T-cell (primary cell): ENCODE data around the gene ZNF804B. TPM values are rescaled to one million over a fixed set of nuclear protein-coding genes. Genes with fewer than 3 reads are reported as not detected.

Experiments
- ATAC-seq, 4 experiments: fragments of 200-7000 bp in 3 of 4; fragments of 150-1000 bp in 1 of 4; cut with Tn5 transposase; replicated peaks in 1 of 4; 1 replicate in 3 of 4; 2 replicates in 1 of 4; pipeline ENCODE4 v1.10.0; 2021; ENCODE audit warnings: moderate library complexity in 3 of 4, mild to moderate bottlenecking in 2 of 4, moderate number of reproducible peaks in 1 of 4
- CTCF ChIA-PET, 2 donors: fragments of 300-600 bp; sonication (Branson Sonifier 250); formaldehyde crosslinking; loops; one replicate each; lab custom pipeline; 2022; ENCODE audit warnings: antibody characterized with exemption in 2 of 2; lab: Charles Lee
- POLR2A ChIA-PET, 2 donors: fragments of 300-600 bp; sonication (Branson Sonifier 250); formaldehyde crosslinking; loops; one replicate each; lab custom pipeline; 2022; ENCODE audit warnings: antibody characterized with exemption in 2 of 2; lab: Charles Lee
- DNase-seq, 35 experiments: peaks; one replicate each; pipeline versions ENCODE4 v3.0.0 to v3.0.0-alpha.2; 2013 to 2023
- H3K27ac ChIP-seq: one replicate; pipeline ENCODE4 v1.5.1; 2013; ENCODE audit warnings: low read length
- H3K27me3 ChIP-seq, 2 experiments: replicated peaks in 1 of 2; 1 replicate in 1 of 2; 2 replicates in 1 of 2; pipeline versions ENCODE4 v1.6.1 to v1.7.0; 2013; ENCODE audit warnings: low read length in 1 of 2, mixed read lengths in 1 of 2; ENCODE audit not compliant: control insufficient read depth in 2 of 2, insufficient read depth in 2 of 2; ENCODE audit errors: extremely low read depth in 1 of 2
- H3K36me3 ChIP-seq, 2 donors: 1 replicate in 1 of 2; 2 replicates in 1 of 2; pipeline versions ENCODE4 v1.6.1 to v1.7.0; 2013; ENCODE audit warnings: low read length in 1 of 2; ENCODE audit not compliant: control insufficient read depth in 2 of 2, insufficient read depth in 1 of 2; ENCODE audit errors: extremely low read depth in 1 of 2
- H3K4me1 ChIP-seq, 2 experiments: 1 replicate in 1 of 2; 2 replicates in 1 of 2; pipeline versions ENCODE4 v1.6.1 to v1.7.0; 2013; ENCODE audit warnings: low read length in 2 of 2, mixed read lengths in 1 of 2; ENCODE audit not compliant: insufficient read depth in 2 of 2, control insufficient read depth in 1 of 2; ENCODE audit errors: extremely low read depth in 1 of 2
- H3K4me3 ChIP-seq, 2 donors: 1 replicate in 1 of 2; 2 replicates in 1 of 2; pipeline versions ENCODE4 v1.5.1 to v1.7.0; 2013; ENCODE audit warnings: mild to moderate bottlenecking in 2 of 2, low read length in 1 of 2, moderate library complexity in 1 of 2; ENCODE audit not compliant: control insufficient read depth in 1 of 2; ENCODE audit errors: extremely low read depth in 1 of 2
- H3K9me3 ChIP-seq: 2 replicates; pipeline ENCODE4 v1.7.0; 2013
- H3K27ac Mint-ChIP-seq, 2 donors: one replicate each; pipeline ENCODE4 v1.8.0; 2020 to 2021; ENCODE audit warnings: mild to moderate bottlenecking in 2 of 2, mixed read lengths in 2 of 2
- H3K27me3 Mint-ChIP-seq, 2 donors: one replicate each; pipeline ENCODE4 v1.8.0; 2021 to 2022; ENCODE audit warnings: mixed read lengths in 2 of 2
- H3K36me3 Mint-ChIP-seq: one replicate; pipeline ENCODE4 v1.8.0; 2021; ENCODE audit warnings: mixed read lengths
- H3K4me1 Mint-ChIP-seq, 3 donors: one replicate each; pipeline ENCODE4 v1.8.0; 2020 to 2022; ENCODE audit warnings: mixed read lengths in 3 of 3, mild to moderate bottlenecking in 1 of 3
- H3K4me3 Mint-ChIP-seq, 3 donors: one replicate each; pipeline ENCODE4 v1.8.0; 2020 to 2022; ENCODE audit warnings: mild to moderate bottlenecking in 3 of 3, mixed read lengths in 3 of 3, moderate library complexity in 3 of 3
- H3K9me3 Mint-ChIP-seq, 3 donors: one replicate each; pipeline ENCODE4 v1.8.0; 2020 to 2022; ENCODE audit warnings: mixed read lengths in 3 of 3
- WGBS: methylation state at CpG from one replicate; pipeline ENCODE4 v1.1.5; 2013; ENCODE audit warnings: missing lambda C conversion rate; ENCODE audit not compliant: insufficient coverage; 5-methylcytosine and 5-hydroxymethylcytosine counted together
- total RNA-seq, 35 experiments: library from RNA in 6 of 35; stranded (reverse) in 6 of 35; fragments of 120-200 nt in 1 of 35; gene quantifications; one replicate each; pipeline versions ENCODE4 v1.2.1 to v1.2.4 and lab custom pipeline; 2013 to 2026

Gene ZNF804B
- total RNA-seq, 5 donors from 2014 or later (not counting 1 experiment from before 2014, with no cell fraction given): not detected

DNA sequence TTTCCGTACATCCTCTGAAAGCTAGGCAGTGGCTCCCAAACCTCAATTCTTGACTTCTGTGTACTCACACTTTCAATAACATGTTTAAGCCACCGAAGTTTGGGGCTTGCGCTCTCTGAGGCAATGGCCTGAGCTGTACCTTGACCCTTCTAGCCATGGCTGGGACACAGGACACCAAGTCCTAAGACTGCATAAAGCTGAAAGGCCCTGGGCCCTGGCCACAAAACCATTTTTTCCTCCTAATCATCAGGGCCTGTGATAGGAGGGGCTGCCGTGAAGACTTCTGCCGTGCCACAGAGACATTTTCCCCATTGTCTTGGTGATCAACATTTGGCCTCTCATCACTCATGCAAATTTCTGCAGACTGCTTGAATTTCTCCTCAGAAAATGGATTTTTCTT, 252.5 kb downstream of the ZNF804B start:
- no peaks in the 10 kb centered on the region for H3K9me3 ChIP-seq
- Mint-ChIP-seq H3K36me3 (no peaks in the 10 kb centered on the region), H3K27ac (no peak overlapping the region), H3K4me3 (no peak overlapping the region), H3K27me3 (no peaks in the 10 kb centered on the region), H3K9me3 (peaks cover 0 to 13% (median 6%) of the 10 kb centered on the region in 3 donors), H3K4me1 (no peaks in the 10 kb centered on the region)
- ATAC-seq: no peak
- POLR2A ChIA-PET: no interaction called here
- no peaks in the 10 kb centered on the region for H3K27me3 ChIP-seq
- no peak for DNase-seq
- no peaks in the 10 kb centered on the region for H3K4me1 ChIP-seq
- 83% methylated on average over 5 of the region's 5 CpGs for WGBS
- CTCF ChIA-PET: no interaction called here
- H3K4me3 ChIP-seq: no peak overlapping the region
- H3K36me3 ChIP-seq: no peaks in the 10 kb centered on the region
- no peak overlapping the region for H3K27ac ChIP-seq

GRCh38 chr7:89017695-89018094, 258.2 kb downstream of the ZNF804B start:
- H3K27ac Mint-ChIP-seq: no peak overlapping the region
- CTCF ChIA-PET: no interaction called here
- no CpG with 5 or more reads among the region's 3 CpGs for WGBS
- no peaks in the 10 kb centered on the region for H3K27me3 Mint-ChIP-seq
- Histone ChIP-seq H3K36me3 (no peaks in the 10 kb centered on the region), H3K4me3 (no peak overlapping the region), H3K27ac (no peak overlapping the region), H3K9me3 (no peaks in the 10 kb centered on the region), H3K27me3 (no peaks in the 10 kb centered on the region), H3K4me1 (no peaks in the 10 kb centered on the region)
- H3K4me1 Mint-ChIP-seq: no peaks in the 10 kb centered on the region
- H3K36me3 Mint-ChIP-seq: no peaks in the 10 kb centered on the region
- peaks cover 0 to 22% (median 6%) of the 10 kb centered on the region in 3 donors for H3K9me3 Mint-ChIP-seq
- H3K4me3 Mint-ChIP-seq: no peak overlapping the region
- no peak for ATAC-seq
- no peak for DNase-seq
- POLR2A ChIA-PET: no interaction called here

- Histone ChIP-seq H3K36me3 (no peaks in the 10 kb centered on the region), H3K4me1 (no peaks in the 10 kb centered on the region), H3K4me3 (no peak overlapping the region), H3K27me3 (no peaks in the 10 kb centered on the region), H3K27ac (no peak overlapping the region), H3K9me3 (no peaks in the 10 kb centered on the region)
- Mint-ChIP-seq H3K4me1 (no peaks in the 10 kb centered on the region), H3K9me3 (peaks cover 0 to 16% (median 5%) of the 10 kb centered on the region in 3 donors), H3K27me3 (no peaks in the 10 kb centered on the region), H3K4me3 (no peak overlapping the region), H3K36me3 (no peaks in the 10 kb centered on the region), H3K27ac (no peak overlapping the region)
- ChIA-PET CTCF (no interaction called here), POLR2A (interaction anchor here in 1 of 2 donors (0.6 kb wide), 1 partner anchor 1446 kb away, joined by 4 read pairs; no protein-coding TSS in a partner anchor)
- WGBS: no CpG with 5 or more reads among the region's 1 CpG
- ATAC-seq (no peak), DNase-seq (no peak)
These were observed 262.2 kb downstream of the ZNF804B start for GRCh38 chr7:89021741-89022140.

GRCh38 chr7:89023206-89023605, 263.7 kb downstream of the ZNF804B start:
- Mint-ChIP-seq H3K27ac (no peak overlapping the region), H3K4me1 (no peaks in the 10 kb centered on the region), H3K9me3 (peaks cover 0 to 12% (median 2%) of the 10 kb centered on the region in 3 donors), H3K4me3 (no peak overlapping the region), H3K27me3 (no peaks in the 10 kb centered on the region), H3K36me3 (no peaks in the 10 kb centered on the region)
- Histone ChIP-seq H3K9me3 (no peaks in the 10 kb centered on the region), H3K36me3 (no peaks in the 10 kb centered on the region), H3K27me3 (no peaks in the 10 kb centered on the region), H3K4me3 (no peak overlapping the region), H3K4me1 (no peaks in the 10 kb centered on the region), H3K27ac (no peak overlapping the region)
- ChIA-PET CTCF (no interaction called here), POLR2A (no interaction called here)
- no peak for ATAC-seq
- no peak for DNase-seq

DNA sequence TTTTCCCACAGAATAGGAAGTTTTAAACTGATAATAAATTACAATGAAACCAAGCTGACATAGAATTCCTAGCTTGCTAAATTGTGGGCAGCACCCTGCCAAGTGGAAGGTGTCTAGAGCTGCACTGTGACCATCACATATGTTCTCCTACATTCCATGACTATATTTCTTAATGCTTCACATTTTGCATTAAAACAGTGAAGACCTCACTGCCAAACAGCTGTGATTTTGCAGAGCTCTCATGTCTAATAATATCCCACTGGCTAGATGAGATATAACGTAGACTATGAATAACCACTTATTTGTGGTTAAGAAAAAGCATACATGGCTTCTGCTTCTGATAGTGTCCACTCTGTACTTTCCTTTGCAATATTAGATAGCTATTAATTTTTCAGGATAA, 264.4 kb downstream of the ZNF804B start:
- H3K4me1 Mint-ChIP-seq: no peaks in the 10 kb centered on the region

GRCh38 chr7:89027781-89028180, 268.3 kb downstream of the ZNF804B start:
- Histone ChIP-seq H3K27me3 (no peaks in the 10 kb centered on the region), H3K4me3 (no peak overlapping the region), H3K27ac (no peak overlapping the region), H3K4me1 (no peaks in the 10 kb centered on the region), H3K9me3 (no peaks in the 10 kb centered on the region), H3K36me3 (no peaks in the 10 kb centered on the region)
- no peaks in the 10 kb centered on the region for H3K36me3 Mint-ChIP-seq
- no peaks in the 10 kb centered on the region for H3K27me3 Mint-ChIP-seq
- ATAC-seq (no peak), DNase-seq (no peak)
- CTCF ChIA-PET: no interaction called here
- H3K27ac Mint-ChIP-seq: no peak overlapping the region
- H3K9me3 Mint-ChIP-seq: no peaks in the 10 kb centered on the region
- no CpG with 5 or more reads among the region's 1 CpG for WGBS
- peaks cover 0 to 3% (median 0%) of the 10 kb centered on the region in 3 donors for H3K4me1 Mint-ChIP-seq
- POLR2A ChIA-PET: no interaction called here
- H3K4me3 Mint-ChIP-seq: no peak overlapping the region

More for the DNA sequence above, 264.4 kb downstream of the ZNF804B start:
- DNase-seq (no peak), ATAC-seq (no peak)
- Histone ChIP-seq H3K4me1 (no peaks in the 10 kb centered on the region), H3K27ac (no peak overlapping the region), H3K27me3 (no peaks in the 10 kb centered on the region), H3K36me3 (no peaks in the 10 kb centered on the region), H3K4me3 (no peak overlapping the region), H3K9me3 (no peaks in the 10 kb centered on the region)
- no peaks in the 10 kb centered on the region for H3K27me3 Mint-ChIP-seq
- H3K9me3 Mint-ChIP-seq: peaks cover 0 to 8% (median 2%) of the 10 kb centered on the region in 3 donors
- ChIA-PET CTCF (interaction anchor here in 1 of 2 donors (0.6 kb wide), 1 partner anchor 113 kb away, joined by 6 read pairs; no protein-coding TSS in a partner anchor), POLR2A (no interaction called here)
- WGBS: no CpG with 5 or more reads among the region's 1 CpG
- no peak overlapping the region for H3K27ac Mint-ChIP-seq
- H3K4me3 Mint-ChIP-seq: no peak overlapping the region
- H3K36me3 Mint-ChIP-seq: no peaks in the 10 kb centered on the region

DNA sequence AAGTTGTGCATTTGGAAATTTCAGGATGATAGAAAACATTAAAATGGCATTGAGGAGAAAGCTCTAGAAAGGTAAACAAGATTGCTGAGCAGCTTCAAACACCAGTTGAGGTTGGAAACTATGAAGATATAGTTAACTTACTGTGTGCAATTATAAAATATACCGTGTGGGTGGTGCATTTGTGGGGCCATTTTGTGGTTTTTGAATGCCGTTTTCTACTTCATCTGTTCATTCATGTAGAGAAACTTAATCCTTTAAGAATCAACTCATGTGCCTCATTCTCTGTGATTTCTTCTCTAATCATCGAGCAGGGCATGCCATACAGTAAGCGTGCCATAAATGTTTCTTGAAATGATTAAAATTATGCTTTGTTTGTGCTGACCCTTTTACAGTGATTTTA, 268.8 kb downstream of the ZNF804B start:
- CTCF ChIA-PET: no interaction called here
- H3K27me3 Mint-ChIP-seq: no peaks in the 10 kb centered on the region
- Histone ChIP-seq H3K4me1 (no peaks in the 10 kb centered on the region), H3K36me3 (no peaks in the 10 kb centered on the region), H3K4me3 (no peak overlapping the region), H3K27ac (no peak overlapping the region), H3K27me3 (no peaks in the 10 kb centered on the region), H3K9me3 (no peaks in the 10 kb centered on the region)
- H3K4me1 Mint-ChIP-seq: peaks cover 0 to 3% (median 0%) of the 10 kb centered on the region in 3 donors
- H3K4me3 Mint-ChIP-seq: no peak overlapping the region
- POLR2A ChIA-PET: no interaction called here
- DNase-seq (no peak), ATAC-seq (no peak)
- H3K36me3 Mint-ChIP-seq: no peaks in the 10 kb centered on the region
- no peak overlapping the region for H3K27ac Mint-ChIP-seq
- WGBS: no CpG with 5 or more reads among the region's 4 CpGs
- H3K9me3 Mint-ChIP-seq: peaks cover 0 to 4% (median 0%) of the 10 kb centered on the region in 3 donors
